Measurements from ENCODE around the gene IMMT.

- TF ChIP-seq CTCF (IDR thresholded peaks at IDR 0.05), result no peak
- TF ChIP-seq EP300 (IDR thresholded peaks at IDR 0.05), result no peak
Observed at GRCh38 chr2:86199834-86200177, 4.5 kb upstream of the IMMT start.

Data from upper lobe of left lung (tissue), 4 donors.